GM12874 (cell line): ENCODE data around the gene SPSB4.

Experiments used
- TF ChIP-seq, protein P1 (sequence below): IDR thresholded peaks from 2 replicates; pipeline ENCODE4 v1.5.1; 2011; ENCODE audit warnings: low read depth, mild to moderate bottlenecking, control low read depth, low read length, moderate library complexity; ENCODE audit not compliant: insufficient read depth

The SPSB4 gene

GRCh38 chr3:141086188-141086587, 35.0 kb downstream of the SPSB4 start:
- TF ChIP-seq, protein P1, sequence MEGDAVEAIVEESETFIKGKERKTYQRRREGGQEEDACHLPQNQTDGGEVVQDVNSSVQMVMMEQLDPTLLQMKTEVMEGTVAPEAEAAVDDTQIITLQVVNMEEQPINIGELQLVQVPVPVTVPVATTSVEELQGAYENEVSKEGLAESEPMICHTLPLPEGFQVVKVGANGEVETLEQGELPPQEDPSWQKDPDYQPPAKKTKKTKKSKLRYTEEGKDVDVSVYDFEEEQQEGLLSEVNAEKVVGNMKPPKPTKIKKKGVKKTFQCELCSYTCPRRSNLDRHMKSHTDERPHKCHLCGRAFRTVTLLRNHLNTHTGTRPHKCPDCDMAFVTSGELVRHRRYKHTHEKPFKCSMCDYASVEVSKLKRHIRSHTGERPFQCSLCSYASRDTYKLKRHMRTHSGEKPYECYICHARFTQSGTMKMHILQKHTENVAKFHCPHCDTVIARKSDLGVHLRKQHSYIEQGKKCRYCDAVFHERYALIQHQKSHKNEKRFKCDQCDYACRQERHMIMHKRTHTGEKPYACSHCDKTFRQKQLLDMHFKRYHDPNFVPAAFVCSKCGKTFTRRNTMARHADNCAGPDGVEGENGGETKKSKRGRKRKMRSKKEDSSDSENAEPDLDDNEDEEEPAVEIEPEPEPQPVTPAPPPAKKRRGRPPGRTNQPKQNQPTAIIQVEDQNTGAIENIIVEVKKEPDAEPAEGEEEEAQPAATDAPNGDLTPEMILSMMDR, result no peak

- TF ChIP-seq, protein P1, result no peak
Measured at GRCh38 chr3:141087076-141087777, 36.1 kb downstream of the SPSB4 start.

DNA sequence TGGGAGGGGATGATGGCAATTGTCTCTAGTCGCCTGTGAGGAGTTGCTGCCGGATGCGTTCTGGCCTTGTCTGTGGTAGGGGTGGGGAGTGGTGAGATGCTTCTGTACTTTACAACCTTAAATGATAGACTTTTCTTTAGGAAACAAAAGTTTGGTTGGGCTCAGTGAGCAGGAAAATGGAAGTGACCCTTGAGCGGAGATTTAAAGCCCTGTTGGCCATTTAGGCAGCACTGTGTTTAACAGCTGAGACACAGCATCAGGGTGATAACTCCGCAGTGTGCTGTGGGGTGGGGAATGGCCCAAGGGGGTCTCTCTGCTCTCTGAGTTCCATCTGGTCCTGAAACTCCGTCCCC, 36.6 kb downstream of the SPSB4 start:
- TF ChIP-seq, protein P1, result no peak

DNA sequence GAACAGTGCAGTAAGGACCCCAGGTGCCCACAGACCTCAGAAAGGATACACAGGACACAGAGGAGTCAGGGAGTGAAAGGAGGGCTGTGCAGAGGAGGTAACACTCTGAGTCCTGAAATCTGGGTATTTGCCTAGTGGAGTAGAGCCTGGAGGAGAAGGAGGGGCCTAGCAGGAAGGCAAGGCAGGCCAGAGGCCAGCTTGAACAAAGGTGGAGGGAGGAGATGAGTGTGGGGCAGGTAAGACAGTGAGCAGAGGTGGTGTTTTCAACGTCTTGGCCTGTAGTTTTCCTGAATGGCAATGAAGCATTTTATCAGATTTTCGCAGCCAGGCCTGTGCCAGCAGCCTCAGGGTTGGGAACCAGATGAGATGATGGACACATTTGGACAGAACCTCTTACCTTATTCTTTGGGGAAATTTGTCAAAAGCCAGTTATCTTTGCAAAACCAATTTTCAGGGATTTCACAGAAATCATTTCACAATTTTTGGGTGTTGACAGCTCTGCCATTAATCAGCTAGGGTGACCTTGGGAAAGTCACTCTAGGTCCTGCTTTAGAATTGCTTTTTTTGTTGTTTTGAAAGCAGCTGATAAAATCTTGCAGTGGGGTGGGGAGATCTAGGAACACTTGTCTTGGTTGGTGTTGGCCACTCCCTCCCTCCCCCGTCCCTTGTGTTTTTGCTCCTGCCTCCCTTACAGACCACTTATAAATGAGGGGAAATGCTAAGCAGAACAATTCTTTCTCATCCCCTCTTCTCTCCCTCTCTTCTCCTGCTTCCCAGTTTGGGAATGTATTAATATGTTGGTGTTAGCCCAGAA, 38.4 kb downstream of the SPSB4 start:
- TF ChIP-seq, protein P1, result no peak

DNA sequence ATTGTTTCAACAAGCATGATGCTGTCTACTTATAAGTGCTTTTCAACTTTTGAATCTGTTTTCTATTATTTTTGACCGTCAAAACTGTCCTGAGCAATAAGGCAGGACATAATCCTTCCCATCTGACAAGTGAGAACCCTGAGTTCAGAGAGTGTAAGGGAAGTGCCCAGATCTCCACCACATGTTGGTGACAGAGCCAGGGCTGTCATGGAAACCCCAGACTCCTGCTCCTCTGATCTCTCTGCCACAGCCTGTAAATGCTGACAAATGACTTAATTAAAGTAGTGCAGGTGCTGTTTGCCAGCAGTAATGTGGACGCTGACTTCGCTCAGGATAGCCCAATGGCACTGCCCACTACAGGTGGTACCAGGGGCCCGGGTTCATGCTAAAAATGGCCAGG, 40.3 kb downstream of the SPSB4 start:
- TF ChIP-seq, protein P1, result no peak

GRCh38 chr3:141092663-141093062, 41.5 kb downstream of the SPSB4 start:
- TF ChIP-seq, protein P1, result no peak

DNA sequence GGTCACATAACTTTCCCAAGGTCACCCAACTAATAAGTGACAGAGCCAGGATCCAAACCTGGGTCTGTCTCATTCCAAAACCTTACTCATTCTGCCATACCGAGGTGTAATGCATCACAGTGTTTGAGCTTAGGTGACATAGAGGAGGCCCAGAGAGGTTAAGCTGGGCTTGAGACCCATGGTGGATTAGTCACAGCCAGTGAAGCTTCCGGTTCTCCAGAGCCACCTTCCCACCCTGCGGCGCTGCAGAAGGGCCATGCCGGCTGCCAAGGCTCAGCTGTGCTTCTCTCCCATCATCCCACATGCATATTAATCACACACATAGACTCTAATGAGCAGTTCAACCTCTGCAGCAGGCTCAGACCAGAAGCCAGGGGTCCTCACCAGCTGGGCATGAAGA, 42.2 kb downstream of the SPSB4 start:
- TF ChIP-seq, protein P1, result no peak
